ENCODE measurements around the gene KLHL9.

Gene KLHL9

GRCh38 chr9:21316860-21317259 is 18.3 kb downstream of the KLHL9 start:
- H3K9me3 ChIP-seq (ENCODE audit: control insufficient read depth, insufficient read depth, low read depth, low read length): 0 out of 2 replicates have a peak, but pooled peaks cover 3% of the 10 kb centered on the region
- H3K27ac ChIP-seq (ENCODE audit: low read depth, low read length): no peak overlapping the region
- no peaks in the 10 kb centered on the region for H3K4me1 ChIP-seq (ENCODE audit: control insufficient read depth, insufficient read depth, low read length)
- H3K36me3 ChIP-seq (ENCODE audit: control insufficient read depth, insufficient read depth, low read length): no peaks in the 10 kb centered on the region
- no peak overlapping the region for H3K9ac ChIP-seq (ENCODE audit: low read length)
- no peaks in the 10 kb centered on the region for H3K27me3 ChIP-seq (ENCODE audit: control insufficient read depth, insufficient read depth, low read length)
- H3K4me3 ChIP-seq (ENCODE audit: low read depth, low read length): no peak overlapping the region

DNA sequence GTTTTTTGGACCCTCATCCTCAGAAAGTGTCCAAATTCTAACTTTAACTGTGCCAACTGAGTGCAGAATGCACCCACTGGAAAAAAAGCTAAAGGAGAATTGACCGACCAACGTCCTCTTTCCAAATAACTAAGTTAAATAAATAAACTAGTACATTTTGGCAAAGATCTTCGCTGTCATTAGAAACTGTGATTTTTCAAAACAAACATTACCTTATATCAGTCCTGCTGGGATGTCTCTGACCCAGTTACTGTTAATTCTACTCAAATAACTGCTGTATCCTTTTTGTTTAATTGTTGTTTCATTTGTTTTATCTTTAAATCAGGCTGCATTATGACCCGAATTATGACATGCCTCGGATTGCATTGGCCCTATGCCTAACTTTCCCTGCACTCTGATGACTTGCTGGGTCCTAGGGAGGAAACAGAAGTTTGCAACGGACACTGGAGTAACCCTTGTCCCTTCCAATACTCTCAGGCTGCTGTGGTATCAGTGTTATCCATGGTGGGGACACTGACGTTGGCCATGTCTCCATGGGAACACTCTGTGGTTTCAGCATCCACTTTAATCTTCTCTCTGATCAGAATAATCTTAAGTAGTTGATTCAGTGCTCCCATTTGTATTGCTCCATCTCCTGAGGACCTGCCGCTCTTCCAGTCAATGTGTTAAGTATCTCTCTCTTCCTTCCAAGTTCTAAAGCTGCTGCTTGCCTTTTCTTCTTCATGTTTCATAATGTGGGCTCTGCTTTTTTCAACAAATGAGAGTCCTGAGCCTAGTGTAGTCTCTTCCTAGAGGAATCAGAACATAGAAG is 19.0 kb downstream of the KLHL9 start:
- Histone ChIP-seq H3K27me3 (ENCODE audit: control insufficient read depth, insufficient read depth, low read length) (no peaks in the 10 kb centered on the region), H3K4me3 (ENCODE audit: low read depth, low read length) (no peak overlapping the region), H3K9me3 (ENCODE audit: control insufficient read depth, insufficient read depth, low read depth, low read length) (0 out of 2 replicates have a peak, but pooled peaks cover 4% of the 10 kb centered on the region), H3K27ac (ENCODE audit: low read depth, low read length) (no peak overlapping the region), H3K9ac (ENCODE audit: low read length) (no peak overlapping the region), H3K4me1 (ENCODE audit: control insufficient read depth, insufficient read depth, low read length) (no peaks in the 10 kb centered on the region), H3K36me3 (ENCODE audit: control insufficient read depth, insufficient read depth, low read length) (no peaks in the 10 kb centered on the region)

DNA sequence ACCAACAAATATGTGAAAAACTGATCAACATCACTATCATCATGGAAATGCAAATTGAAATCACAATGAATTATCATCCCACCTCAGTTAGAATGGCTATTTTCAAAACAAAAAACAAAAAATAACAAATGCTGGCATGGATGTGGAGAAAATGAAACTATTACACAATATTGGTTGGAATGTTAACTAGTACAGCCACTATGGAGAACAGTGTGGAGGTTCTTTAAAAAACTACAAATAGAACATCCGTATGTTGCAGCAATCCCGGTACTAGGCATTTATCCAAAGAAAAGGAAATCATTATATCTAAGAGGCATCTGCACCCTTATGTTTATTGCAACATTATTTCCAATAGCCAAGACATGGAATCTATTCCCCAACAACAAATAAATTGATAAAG is 21.1 kb downstream of the KLHL9 start:
- Histone ChIP-seq H3K4me1 (ENCODE audit: control insufficient read depth, insufficient read depth, low read length) (no peaks in the 10 kb centered on the region), H3K9ac (ENCODE audit: low read length) (no peak overlapping the region), H3K27ac (ENCODE audit: low read depth, low read length) (no peak overlapping the region), H3K27me3 (ENCODE audit: control insufficient read depth, insufficient read depth, low read length) (no peaks in the 10 kb centered on the region), H3K4me3 (ENCODE audit: low read depth, low read length) (no peak overlapping the region), H3K36me3 (ENCODE audit: control insufficient read depth, insufficient read depth, low read length) (no peaks in the 10 kb centered on the region), H3K9me3 (ENCODE audit: control insufficient read depth, insufficient read depth, low read depth, low read length) (peaks cover 4% of the 10 kb centered on the region; the same call in 1 of the 2 replicates)

GRCh38 chr9:21311889-21312288 is 23.3 kb downstream of the KLHL9 start:
- Histone ChIP-seq H3K27me3 (ENCODE audit: control insufficient read depth, insufficient read depth, low read length) (no peaks in the 10 kb centered on the region; the same call in 1 of the 2 replicates), H3K27ac (ENCODE audit: low read depth, low read length) (no peak overlapping the region), H3K9ac (ENCODE audit: low read length) (no peak overlapping the region), H3K4me3 (ENCODE audit: low read depth, low read length) (no peak overlapping the region), H3K4me1 (ENCODE audit: control insufficient read depth, insufficient read depth, low read length) (no peaks in the 10 kb centered on the region), H3K9me3 (ENCODE audit: control insufficient read depth, insufficient read depth, low read depth, low read length) (peaks cover 4% of the 10 kb centered on the region; the same call in 1 of the 2 replicates), H3K36me3 (ENCODE audit: control insufficient read depth, insufficient read depth, low read length) (no peaks in the 10 kb centered on the region)

DNA sequence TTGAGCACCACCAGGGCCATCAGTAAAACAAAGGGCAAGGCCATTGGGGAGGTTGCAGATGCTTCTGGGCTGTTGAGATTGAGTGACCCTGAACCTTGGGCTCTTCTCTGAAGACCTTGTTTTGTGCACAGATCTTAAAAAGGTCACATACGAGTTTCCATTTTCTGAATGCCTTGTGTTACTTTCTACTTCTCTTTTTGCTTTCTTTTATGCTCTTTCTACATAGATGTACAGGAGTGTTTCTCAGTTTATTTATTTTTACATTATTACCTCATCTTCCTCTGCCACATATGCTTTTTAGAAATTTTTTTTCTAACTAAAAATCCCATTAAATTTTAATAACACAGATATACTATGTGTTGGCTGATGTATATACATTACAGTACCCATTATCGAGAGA is 30.0 kb downstream of the KLHL9 start, which contains the start of gene IFNA5:
TSS of gene IFNA5 (minus strand) at position 101 of the 400 bp plus-strand sequence. CDS start at position 44, 57 bp downstream.
- no peak within 1 kb of the TSS for H3K9ac ChIP-seq (ENCODE audit: low read length)
- no peaks in the 10 kb centered on the region; the same call in 1 of the 2 replicates for H3K9me3 ChIP-seq (ENCODE audit: control insufficient read depth, insufficient read depth, low read depth, low read length)
- no peak within 1 kb of the TSS for H3K27ac ChIP-seq (ENCODE audit: low read depth, low read length)
- H3K27me3 ChIP-seq (ENCODE audit: control insufficient read depth, insufficient read depth, low read length): peaks cover 10% of the 10 kb centered on the region
- H3K4me1 ChIP-seq (ENCODE audit: control insufficient read depth, insufficient read depth, low read length): no peaks in the 10 kb centered on the region
- no peak within 1 kb of the TSS for H3K4me3 ChIP-seq (ENCODE audit: low read depth, low read length)
- H3K36me3 ChIP-seq (ENCODE audit: control insufficient read depth, insufficient read depth, low read length): no peaks in the 10 kb centered on the region

DNA sequence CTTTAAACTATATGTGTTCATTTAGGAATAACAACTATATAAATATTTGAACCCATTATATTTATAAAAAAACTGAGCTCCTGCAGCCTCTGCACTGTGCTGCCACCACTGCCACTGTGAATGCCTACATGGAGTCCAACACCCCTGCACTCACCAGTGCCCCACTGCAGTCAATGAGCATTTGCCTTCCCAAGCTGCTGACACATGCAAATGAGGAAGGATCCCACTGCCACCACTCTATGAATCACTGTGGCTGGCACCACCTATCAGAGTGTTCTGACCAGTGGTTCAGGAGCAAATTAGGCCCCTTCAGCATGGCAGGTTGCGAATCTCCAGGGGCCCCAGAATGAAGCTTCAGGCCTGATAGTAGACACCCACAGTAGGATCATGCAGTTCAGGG is 39.2 kb downstream of the KLHL9 start:
- no peaks in the 10 kb centered on the region for H3K4me1 ChIP-seq (ENCODE audit: control insufficient read depth, insufficient read depth, low read length)
- no peak overlapping the region for H3K9ac ChIP-seq (ENCODE audit: low read length)
- H3K27ac ChIP-seq (ENCODE audit: low read depth, low read length): no peak overlapping the region
- no peaks in the 10 kb centered on the region for H3K36me3 ChIP-seq (ENCODE audit: control insufficient read depth, insufficient read depth, low read length)
- H3K9me3 ChIP-seq (ENCODE audit: control insufficient read depth, insufficient read depth, low read depth, low read length): no peaks in the 10 kb centered on the region
- H3K27me3 ChIP-seq (ENCODE audit: control insufficient read depth, insufficient read depth, low read length): peaks cover 25% of the 10 kb centered on the region
- no peak overlapping the region for H3K4me3 ChIP-seq (ENCODE audit: low read depth, low read length)

DNA sequence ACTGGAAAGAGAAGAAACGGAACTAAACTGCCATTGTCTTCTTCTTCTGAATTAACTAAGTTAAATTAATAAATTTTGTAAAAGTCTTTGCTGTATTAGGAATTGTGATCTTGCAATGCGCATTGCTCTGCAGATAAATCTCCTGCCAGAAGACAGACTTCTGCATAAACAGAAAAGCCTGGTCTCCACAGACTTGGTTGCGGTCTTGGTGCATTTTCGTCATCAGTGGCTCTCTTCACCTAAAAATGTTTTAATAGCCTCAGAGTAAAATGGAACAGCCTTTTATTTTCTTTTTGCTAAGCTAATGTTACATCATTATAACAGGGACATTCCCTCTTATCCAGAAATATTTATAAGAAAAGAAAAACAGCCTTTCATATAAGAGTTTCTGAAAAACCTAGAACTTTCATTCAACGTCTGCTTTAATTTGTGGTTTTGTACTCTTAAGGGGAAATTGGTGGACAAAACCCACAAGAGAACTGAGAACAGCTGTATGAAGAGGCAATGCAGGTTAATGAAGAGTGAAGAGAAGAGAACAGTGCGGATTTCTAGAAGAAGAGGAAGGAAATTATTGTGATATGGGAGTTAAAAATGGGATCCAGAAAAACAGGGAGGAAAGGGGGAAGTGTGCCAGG is 40.2 kb downstream of the KLHL9 start:
- Histone ChIP-seq H3K27me3 (ENCODE audit: control insufficient read depth, insufficient read depth, low read length) (peaks cover 20% of the 10 kb centered on the region), H3K36me3 (ENCODE audit: control insufficient read depth, insufficient read depth, low read length) (no peaks in the 10 kb centered on the region), H3K4me3 (ENCODE audit: low read depth, low read length) (no peak overlapping the region), H3K9me3 (ENCODE audit: control insufficient read depth, insufficient read depth, low read depth, low read length) (no peaks in the 10 kb centered on the region), H3K9ac (ENCODE audit: low read length) (no peak overlapping the region), H3K27ac (ENCODE audit: low read depth, low read length) (no peak overlapping the region), H3K4me1 (ENCODE audit: control insufficient read depth, insufficient read depth, low read length) (no peaks in the 10 kb centered on the region)

- no peaks in the 10 kb centered on the region for H3K4me1 ChIP-seq (ENCODE audit: control insufficient read depth, insufficient read depth, low read length)
- H3K4me3 ChIP-seq (ENCODE audit: low read depth, low read length): no peak overlapping the region
- H3K9ac ChIP-seq (ENCODE audit: low read length): no peak overlapping the region
- H3K9me3 ChIP-seq (ENCODE audit: control insufficient read depth, insufficient read depth, low read depth, low read length): no peaks in the 10 kb centered on the region
- H3K36me3 ChIP-seq (ENCODE audit: control insufficient read depth, insufficient read depth, low read length): no peaks in the 10 kb centered on the region
- H3K27ac ChIP-seq (ENCODE audit: low read depth, low read length): no peak overlapping the region
- H3K27me3 ChIP-seq (ENCODE audit: control insufficient read depth, insufficient read depth, low read length): peaks cover 26% of the 10 kb centered on the region
Observed at GRCh38 chr9:21294364-21294774, 40.8 kb downstream of the KLHL9 start.

- no peaks in the 10 kb centered on the region for H3K9me3 ChIP-seq (ENCODE audit: control insufficient read depth, insufficient read depth, low read depth, low read length)
- H3K27me3 ChIP-seq (ENCODE audit: control insufficient read depth, insufficient read depth, low read length): peaks cover 26% of the 10 kb centered on the region
- no peaks in the 10 kb centered on the region for H3K4me1 ChIP-seq (ENCODE audit: control insufficient read depth, insufficient read depth, low read length)
- no peak overlapping the region for H3K27ac ChIP-seq (ENCODE audit: low read depth, low read length)
- H3K36me3 ChIP-seq (ENCODE audit: control insufficient read depth, insufficient read depth, low read length): no peaks in the 10 kb centered on the region
- no peak overlapping the region for H3K4me3 ChIP-seq (ENCODE audit: low read depth, low read length)
- H3K9ac ChIP-seq (ENCODE audit: low read length): no peak overlapping the region
Observed at GRCh38 chr9:21289848-21290247, 45.4 kb downstream of the KLHL9 start.

- Histone ChIP-seq H3K4me1 (ENCODE audit: control insufficient read depth, insufficient read depth, low read length) (no peaks in the 10 kb centered on the region), H3K36me3 (ENCODE audit: control insufficient read depth, insufficient read depth, low read length) (no peaks in the 10 kb centered on the region), H3K27me3 (ENCODE audit: control insufficient read depth, insufficient read depth, low read length) (peaks cover 10% of the 10 kb centered on the region), H3K4me3 (ENCODE audit: low read depth, low read length) (no peak overlapping the region), H3K9ac (ENCODE audit: low read length) (no peak overlapping the region), H3K9me3 (ENCODE audit: control insufficient read depth, insufficient read depth, low read depth, low read length) (no peaks in the 10 kb centered on the region), H3K27ac (ENCODE audit: low read depth, low read length) (no peak overlapping the region)
Observed at GRCh38 chr9:21287280-21287679, 47.9 kb downstream of the KLHL9 start.

DNA sequence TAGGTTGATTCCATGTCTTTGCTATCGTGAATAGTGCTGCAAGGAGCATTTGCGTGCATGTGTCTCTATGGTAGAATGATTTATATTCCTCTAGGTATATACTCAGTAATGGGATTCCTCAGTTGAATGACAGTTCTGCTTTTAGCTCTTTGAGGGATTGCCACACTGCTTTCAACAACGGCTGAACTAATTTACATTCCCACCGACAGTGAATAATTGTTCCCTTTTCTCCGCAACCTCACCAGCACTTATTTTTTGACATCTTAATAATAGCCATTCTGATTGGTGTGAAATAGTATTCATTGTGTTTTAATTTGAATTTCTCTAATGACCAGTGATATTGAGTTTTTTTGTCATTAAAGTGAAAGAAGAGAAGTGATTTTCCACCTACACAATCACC is 48.5 kb downstream of the KLHL9 start:
- Histone ChIP-seq H3K9ac (ENCODE audit: low read length) (no peak overlapping the region), H3K4me1 (ENCODE audit: control insufficient read depth, insufficient read depth, low read length) (no peaks in the 10 kb centered on the region), H3K27me3 (ENCODE audit: control insufficient read depth, insufficient read depth, low read length) (peaks cover 11% of the 10 kb centered on the region), H3K27ac (ENCODE audit: low read depth, low read length) (no peak overlapping the region), H3K4me3 (ENCODE audit: low read depth, low read length) (no peak overlapping the region), H3K36me3 (ENCODE audit: control insufficient read depth, insufficient read depth, low read length) (no peaks in the 10 kb centered on the region), H3K9me3 (ENCODE audit: control insufficient read depth, insufficient read depth, low read depth, low read length) (no peaks in the 10 kb centered on the region)

All from HUES6 (cell line).